Activated CD8-positive, alpha-beta T cell treated with anti-CD3 and anti-CD28 coated beads, Interleukin-2, amount 10 ng/mL, durations not matched to agents 7 days and 5 days (primary cell): ENCODE measurements around the gene SERGEF. TPM values are rescaled to one million over a fixed set of nuclear protein-coding genes. Genes with fewer than 3 reads are reported as not detected.
"Not testable (repeated sequence)": the region's sequence is repeated elsewhere in the genome, so short reads cannot be mapped to it uniquely, and the experiment has no call there.

Experiments used
- ATAC-seq: fragments of 150-1000 bp; cut with Tn5 transposase; one replicate; pipeline ENCODE4 v1.10.0; 2021; ENCODE audit warnings: moderate library complexity
- CTCF ChIA-PET: fragments of 350-600 bp; sonication (Branson Sonifier 250); formaldehyde crosslinking; loops from one replicate; lab custom pipeline; 2021; ENCODE audit warnings: antibody characterized with exemption; lab: Charles Lee
- POLR2A ChIA-PET: fragments of 350-600 bp; sonication (Branson Sonifier 250); formaldehyde crosslinking; loops from one replicate; lab custom pipeline; 2021; ENCODE audit warnings: antibody characterized with exemption; lab: Charles Lee
- DNase-seq: peaks from one replicate; pipeline ENCODE4 v3.0.0-alpha.2; 2020
- H3K27ac Mint-ChIP-seq: one replicate; pipeline ENCODE4 v1.8.0; 2021; ENCODE audit warnings: mild to moderate bottlenecking, mixed read lengths
- H3K27me3 Mint-ChIP-seq: one replicate; pipeline ENCODE4 v1.8.0; 2021; ENCODE audit warnings: low read depth, mixed read lengths
- H3K36me3 Mint-ChIP-seq: one replicate; pipeline ENCODE4 v1.8.0; 2021; ENCODE audit warnings: low read depth, mixed read lengths
- H3K4me1 Mint-ChIP-seq: one replicate; pipeline ENCODE4 v1.8.0; 2021; ENCODE audit warnings: low read depth, mixed read lengths
- H3K4me3 Mint-ChIP-seq: one replicate; pipeline ENCODE4 v1.8.0; 2021; ENCODE audit warnings: mild to moderate bottlenecking, mixed read lengths
- H3K9me3 Mint-ChIP-seq: one replicate; pipeline ENCODE4 v1.8.0; 2022; ENCODE audit warnings: mixed read lengths; ENCODE audit not compliant: insufficient read depth
- total RNA-seq, 2 experiments: library from RNA; stranded (reverse); gene quantifications; one replicate each; pipeline ENCODE4 v1.2.3, GENCODE V29; 2021

SERGEF gene
- total RNA-seq, 2 experiments from 2014 or later = 31.9 to 35.4 TPM

GRCh38 chr11:17876827-17877226 is 136.0 kb downstream of the SERGEF start:
- H3K36me3 Mint-ChIP-seq = peaks cover 3% of the 10 kb centered on the region
- no peaks in the 10 kb centered on the region for H3K27me3 Mint-ChIP-seq
- no peak overlapping the region for H3K27ac Mint-ChIP-seq
- no peaks in the 10 kb centered on the region for H3K9me3 Mint-ChIP-seq
- DNase-seq = no peak
- no peak overlapping the region for H3K4me3 Mint-ChIP-seq
- no peaks in the 10 kb centered on the region for H3K4me1 Mint-ChIP-seq
- ATAC-seq = no peak
- POLR2A ChIA-PET = no interaction called here
- CTCF ChIA-PET = interaction anchor here (1.2 to 1.3 kb wide), 2 partner anchors 13 kb away, joined by 3 to 6 read pairs; no protein-coding TSS in a partner anchor

DNA sequence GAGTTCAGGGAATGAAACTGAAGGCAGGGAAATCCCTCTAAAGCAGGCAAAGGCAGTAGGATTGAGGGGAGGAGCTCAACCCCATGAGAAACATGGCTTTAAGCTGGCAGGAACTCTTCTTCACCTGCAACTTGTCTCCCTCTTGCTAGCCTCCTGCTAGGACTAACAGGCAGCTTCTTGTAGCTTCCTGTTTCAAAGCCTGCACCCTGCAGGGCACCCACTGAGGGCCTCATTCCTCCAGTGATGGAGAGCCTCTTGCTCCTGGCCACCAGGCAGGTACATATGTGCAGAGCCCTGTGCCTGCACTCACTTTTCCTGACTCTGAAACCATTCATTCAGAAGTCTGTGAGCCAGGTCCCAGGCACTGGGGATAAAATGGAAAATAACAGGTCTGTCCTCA is 137.0 kb downstream of the SERGEF start:
- ChIA-PET CTCF (interaction anchor here (1.2 kb wide), 1 partner anchor 12 kb away, joined by 6 read pairs; no protein-coding TSS in a partner anchor), POLR2A (no interaction called here)
- Mint-ChIP-seq H3K4me3 (no peak overlapping the region), H3K9me3 (no peaks in the 10 kb centered on the region), H3K4me1 (no peaks in the 10 kb centered on the region), H3K27me3 (no peaks in the 10 kb centered on the region), H3K27ac (no peak overlapping the region), H3K36me3 (peaks cover 3% of the 10 kb centered on the region)
- DNase-seq (no peak), ATAC-seq (no peak)

- no peaks in the 10 kb centered on the region for H3K4me1 Mint-ChIP-seq
- no peak overlapping the region for H3K4me3 Mint-ChIP-seq
- POLR2A ChIA-PET = no interaction called here
- CTCF ChIA-PET = no interaction called here
- no peak overlapping the region for H3K27ac Mint-ChIP-seq
- ATAC-seq = no peak
- H3K36me3 Mint-ChIP-seq = peaks cover 14% of the 10 kb centered on the region
- peaks cover 5% of the 10 kb centered on the region for H3K9me3 Mint-ChIP-seq
- H3K27me3 Mint-ChIP-seq = no peaks in the 10 kb centered on the region
- no peak for DNase-seq
Observed at GRCh38 chr11:17873586-17873985, 139.3 kb downstream of the SERGEF start.

DNA sequence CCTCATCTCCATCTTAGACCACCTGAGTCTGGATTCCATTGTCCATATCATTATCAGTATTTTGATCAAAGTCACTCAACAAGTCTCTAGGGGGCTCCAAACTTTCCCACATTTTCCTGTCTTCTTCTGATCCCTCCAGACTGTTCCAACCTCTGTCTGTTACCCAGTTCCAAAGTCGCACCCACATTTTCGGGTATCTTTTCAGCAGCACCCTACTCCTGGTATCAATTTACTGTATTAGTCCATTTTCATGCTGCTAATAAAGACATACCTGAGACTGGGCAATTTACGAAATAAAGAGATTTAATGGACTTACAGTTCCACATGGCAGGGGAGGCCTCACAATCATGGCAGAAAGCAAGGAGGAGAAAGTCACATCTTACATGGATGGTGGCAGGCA is 144.4 kb downstream of the SERGEF start:
- H3K9me3 Mint-ChIP-seq, H3K27ac Mint-ChIP-seq, H3K27me3 Mint-ChIP-seq, ATAC-seq, CTCF ChIA-PET, DNase-seq, H3K4me1 Mint-ChIP-seq, POLR2A ChIA-PET, H3K4me3 Mint-ChIP-seq: not testable (repeated sequence)
- peaks cover 18% of the 10 kb centered on the region for H3K36me3 Mint-ChIP-seq

DNA sequence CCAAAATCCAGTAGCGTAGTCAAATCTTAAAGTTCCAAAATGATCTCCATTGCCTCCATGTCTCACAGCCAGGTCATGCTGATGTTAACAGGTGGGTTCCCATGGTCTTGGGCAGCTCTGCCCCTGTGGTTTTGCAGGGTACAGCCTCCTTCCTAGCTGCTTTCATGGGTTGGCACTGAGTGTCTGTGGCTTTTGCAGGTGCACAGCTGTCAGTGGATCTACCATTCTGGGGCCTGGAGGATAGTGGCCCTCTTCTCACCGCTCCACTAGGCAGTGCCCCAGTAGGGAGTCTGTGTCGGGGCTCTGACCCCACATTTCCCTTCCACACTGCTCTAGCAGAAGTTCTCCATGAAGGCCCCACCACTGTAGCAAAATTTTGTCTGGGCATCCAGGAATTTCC is 145.5 kb downstream of the SERGEF start:
- Mint-ChIP-seq H3K36me3 (peaks cover 17% of the 10 kb centered on the region), H3K4me3 (no peak overlapping the region), H3K4me1 (no peaks in the 10 kb centered on the region), H3K27ac (no peak overlapping the region), H3K9me3 (peaks cover 9% of the 10 kb centered on the region), H3K27me3 (no peaks in the 10 kb centered on the region)
- ATAC-seq (no peak), DNase-seq (no peak)
- ChIA-PET POLR2A (no interaction called here), CTCF (no interaction called here)

DNA sequence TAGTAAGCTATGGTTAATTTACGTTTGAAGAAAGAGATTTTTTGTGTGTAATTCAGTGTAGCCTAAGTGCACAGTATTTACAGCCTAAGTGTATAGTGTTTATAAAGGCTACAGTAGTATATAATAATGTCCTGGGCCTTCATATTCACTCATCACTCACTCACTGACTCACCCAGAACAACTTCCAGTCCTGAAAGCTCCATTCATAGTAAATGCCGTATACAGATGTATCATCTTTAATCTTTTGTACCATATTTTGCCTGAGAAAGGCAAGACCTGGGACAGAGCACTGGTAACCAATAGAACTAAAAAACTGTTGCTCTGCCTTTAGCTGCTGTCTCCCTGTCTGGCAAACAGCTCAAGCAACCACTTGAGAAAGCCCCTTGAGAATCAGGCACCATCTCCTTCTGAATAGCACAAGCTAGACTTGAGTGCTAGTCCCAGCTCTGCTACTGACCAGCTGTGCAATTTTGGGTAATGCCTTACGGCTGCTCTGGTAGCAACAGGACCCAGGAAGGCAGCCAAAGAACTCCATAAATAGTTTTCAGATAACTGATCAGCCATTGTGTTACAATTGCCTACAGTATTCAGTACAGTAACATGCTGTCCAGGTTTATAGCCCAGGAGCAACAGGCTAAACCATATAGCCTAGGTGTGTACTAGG is 146.9 kb downstream of the SERGEF start:
- Mint-ChIP-seq H3K27me3 (no peaks in the 10 kb centered on the region), H3K27ac (no peak overlapping the region), H3K4me3 (no peak overlapping the region), H3K4me1 (no peaks in the 10 kb centered on the region), H3K9me3 (peaks cover 9% of the 10 kb centered on the region), H3K36me3 (peaks cover 17% of the 10 kb centered on the region)
- ATAC-seq (no peak), DNase-seq (no peak)
- ChIA-PET CTCF (interaction anchor here (0.6 kb wide), 1 partner anchor 150 kb away, joined by 3 read pairs; no protein-coding TSS in a partner anchor), POLR2A (no interaction called here)

DNA sequence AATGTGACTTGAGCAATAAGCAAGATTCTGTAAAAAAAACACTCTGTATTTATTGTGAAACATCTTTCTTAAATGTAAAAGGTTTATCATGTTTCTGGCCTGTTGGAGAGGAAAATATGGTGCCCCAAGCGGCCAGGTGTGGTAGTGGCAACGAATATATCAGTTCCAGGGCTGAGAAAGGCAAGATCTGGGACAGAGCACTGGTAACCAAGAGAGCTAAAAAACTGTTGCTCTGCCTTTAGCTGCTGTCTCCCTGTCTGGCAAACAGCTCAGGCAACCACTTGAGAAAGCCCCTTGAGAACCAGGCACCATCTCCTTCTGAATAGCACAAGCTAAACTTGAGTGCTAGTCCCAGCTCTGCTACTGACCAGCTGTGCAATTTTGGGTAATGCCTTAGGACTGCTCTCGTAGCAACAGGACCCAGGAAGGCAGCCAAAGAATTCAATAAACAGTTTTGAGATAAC is 148.3 kb downstream of the SERGEF start:
- no peak overlapping the region for H3K4me3 Mint-ChIP-seq
- H3K36me3 Mint-ChIP-seq = peaks cover 10% of the 10 kb centered on the region
- CTCF ChIA-PET = interaction anchor here (0.9 to 2.1 kb wide), 5 partner anchors 10 to 15 kb away, joined by 3 to 6 read pairs (median 3); no protein-coding TSS in a partner anchor
- POLR2A ChIA-PET = no interaction called here
- peaks cover 9% of the 10 kb centered on the region for H3K9me3 Mint-ChIP-seq
- H3K4me1 Mint-ChIP-seq = no peaks in the 10 kb centered on the region
- H3K27ac Mint-ChIP-seq = no peak overlapping the region
- DNase-seq (no peak), ATAC-seq (no peak)
- H3K27me3 Mint-ChIP-seq = no peaks in the 10 kb centered on the region

GRCh38 chr11:17861036-17861755 is 151.7 kb downstream of the SERGEF start:
- Mint-ChIP-seq H3K36me3 (peaks cover 3% of the 10 kb centered on the region), H3K27me3 (no peaks in the 10 kb centered on the region), H3K27ac (no peak overlapping the region), H3K4me1 (peaks cover 4% of the 10 kb centered on the region), H3K4me3 (no peak overlapping the region), H3K9me3 (no peaks in the 10 kb centered on the region)
- ATAC-seq (no peak), DNase-seq (no peak)
- ChIA-PET CTCF (interaction anchor here (1.1 kb wide), 1 partner anchor 9 kb away, joined by 3 read pairs; no protein-coding TSS in a partner anchor), POLR2A (no interaction called here)

DNA sequence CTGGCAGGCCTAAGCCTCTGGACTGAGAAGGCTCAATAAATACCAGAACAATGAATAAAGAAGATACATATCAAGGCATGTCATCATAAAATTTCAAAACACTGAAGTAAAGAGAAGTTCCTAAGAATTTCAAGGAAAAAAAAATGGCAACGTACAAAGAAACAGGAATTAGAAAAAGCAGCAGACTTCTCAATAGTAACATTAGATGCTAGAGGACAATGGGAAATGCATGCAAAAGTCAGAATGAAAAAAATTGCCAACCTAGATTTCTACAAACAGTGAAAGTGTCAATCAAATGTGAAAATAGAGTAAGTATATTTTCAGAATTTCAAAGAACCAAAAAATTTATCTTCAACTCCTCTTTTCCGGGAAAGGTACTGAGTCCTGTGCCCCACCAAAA is 153.3 kb downstream of the SERGEF start:
- H3K36me3 Mint-ChIP-seq = peaks cover 3% of the 10 kb centered on the region
- H3K27ac Mint-ChIP-seq = no peak overlapping the region
- DNase-seq (no peak), ATAC-seq (no peak)
- peaks cover 12% of the 10 kb centered on the region for H3K4me1 Mint-ChIP-seq
- H3K4me3 Mint-ChIP-seq = no peak overlapping the region
- no peaks in the 10 kb centered on the region for H3K27me3 Mint-ChIP-seq
- POLR2A ChIA-PET = no interaction called here
- CTCF ChIA-PET = no interaction called here
- no peaks in the 10 kb centered on the region for H3K9me3 Mint-ChIP-seq

GRCh38 chr11:17855531-17856290 is 157.1 kb downstream of the SERGEF start:
- Mint-ChIP-seq H3K4me3 (no peak overlapping the region), H3K4me1 (peaks cover 12% of the 10 kb centered on the region), H3K27me3 (no peaks in the 10 kb centered on the region), H3K27ac (no peak overlapping the region), H3K9me3 (no peaks in the 10 kb centered on the region), H3K36me3 (peaks cover 3% of the 10 kb centered on the region)
- ChIA-PET POLR2A (no interaction called here), CTCF (no interaction called here)
- DNase-seq (no peak), ATAC-seq (no peak)

- DNase-seq (no peak), ATAC-seq (no peak)
- Mint-ChIP-seq H3K27ac (no peak overlapping the region), H3K4me1 (peaks cover 12% of the 10 kb centered on the region), H3K4me3 (no peak overlapping the region), H3K27me3 (no peaks in the 10 kb centered on the region), H3K36me3 (peaks cover 3% of the 10 kb centered on the region), H3K9me3 (no peaks in the 10 kb centered on the region)
- ChIA-PET POLR2A (no interaction called here), CTCF (interaction anchor here (1.3 kb wide), 1 partner anchor 12 kb away, joined by 5 read pairs; no protein-coding TSS in a partner anchor)
Observed at GRCh38 chr11:17853280-17853679, 159.6 kb downstream of the SERGEF start.
